ENCODE results near the gene CECR2.

CECR2 gene

DNA sequence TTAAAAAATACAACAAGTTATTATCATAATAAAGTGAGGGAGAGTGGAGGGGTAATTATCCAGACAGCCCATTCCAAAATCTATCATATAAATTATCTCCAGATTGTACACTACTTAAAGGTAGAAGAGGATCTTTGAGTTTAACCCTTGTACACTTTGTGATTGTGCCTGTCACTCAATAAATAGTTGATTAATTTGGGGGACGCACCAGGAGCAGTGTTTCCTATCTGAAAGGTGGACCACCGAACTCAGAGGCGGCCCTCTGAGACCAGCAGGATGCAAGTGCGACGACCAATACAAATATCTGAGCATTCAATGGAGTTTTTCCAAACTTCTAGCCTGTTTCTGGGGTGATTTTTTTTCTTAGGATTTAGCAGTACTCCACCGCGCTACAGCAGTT, 1.1 kb upstream of the CECR2 start:
- no peak for DNase-seq (ENCODE audit: low read depth)

DNA sequence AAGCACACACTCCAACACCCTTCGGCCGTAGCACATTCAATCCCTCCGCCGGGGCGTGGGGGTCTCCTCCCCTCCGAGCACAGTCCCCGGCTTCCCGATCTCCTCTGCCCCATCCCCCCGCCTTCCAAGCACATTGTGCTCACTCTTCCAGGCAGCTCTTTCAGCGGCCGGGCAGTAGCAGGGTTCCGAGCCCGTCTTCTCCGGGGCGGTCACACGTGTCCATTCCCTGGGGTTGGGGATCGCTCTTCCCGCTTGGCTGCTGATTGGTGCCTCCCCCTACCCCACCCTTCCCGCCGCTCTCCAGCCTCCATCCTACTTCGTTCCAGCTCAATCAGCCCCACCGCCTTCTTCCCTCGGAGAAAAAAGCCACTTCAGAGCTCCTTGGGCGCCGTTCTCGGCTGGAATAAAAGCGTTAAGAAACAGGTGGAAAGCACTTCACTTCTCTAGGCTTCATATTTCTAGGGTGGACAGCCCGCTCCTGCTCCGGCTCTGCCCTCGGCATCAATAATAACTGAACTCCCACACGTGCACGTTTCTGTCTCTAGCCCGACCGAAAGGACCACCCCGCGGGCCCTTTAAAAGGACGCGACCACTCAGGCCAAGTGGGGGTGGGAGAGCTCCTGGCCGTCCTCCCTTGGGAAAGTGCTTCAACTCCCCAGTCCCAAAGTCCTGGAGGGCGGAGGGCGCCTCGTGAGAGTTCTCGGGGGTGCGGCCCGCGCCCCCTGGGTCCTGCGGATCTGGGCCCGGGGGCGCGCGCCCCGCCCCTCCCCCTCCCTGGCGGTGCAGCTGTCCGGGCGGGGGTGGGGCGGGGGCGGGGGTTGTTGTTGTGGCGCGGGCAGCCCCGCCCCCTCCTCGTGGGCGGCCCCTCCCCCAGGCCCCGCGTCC, 464 bp upstream of the CECR2 start:
- DNase-seq (ENCODE audit: low read depth), result no peak

- DNase-seq (ENCODE audit: low read depth), result no peak
Measured at GRCh38 chr22:17370026-17370765, 936 bp downstream of the CECR2 start.

GRCh38 chr22:17370766-17371432, 1.6 kb downstream of the CECR2 start:
- no peak for DNase-seq (ENCODE audit: low read depth)

GRCh38 chr22:17371448-17371847, 2.2 kb downstream of the CECR2 start:
- DNase-seq (ENCODE audit: low read depth), result no peak

DNA sequence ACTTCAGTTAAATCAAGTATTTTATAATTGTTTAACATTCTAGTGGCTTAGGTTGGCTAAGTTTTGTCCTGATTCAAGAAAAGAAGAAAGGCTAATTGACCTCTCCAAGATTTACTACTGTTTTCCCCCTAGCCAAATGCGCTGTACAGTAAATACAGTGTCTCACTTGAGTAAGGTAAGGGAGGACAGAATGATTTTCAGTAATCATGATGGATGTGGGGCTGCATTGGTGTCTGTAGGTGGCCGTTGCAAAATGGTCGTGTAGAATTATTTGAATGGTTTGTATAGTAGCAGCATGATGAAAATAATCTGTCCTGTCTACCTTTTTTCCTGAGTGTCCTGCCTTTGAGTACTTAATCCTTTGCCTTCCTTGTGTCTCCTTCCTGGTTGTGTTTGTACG, 4.6 kb downstream of the CECR2 start:
- no peak for DNase-seq (ENCODE audit: low read depth)

GRCh38 chr22:17375914-17376614, 6.8 kb downstream of the CECR2 start:
- no peak for DNase-seq (ENCODE audit: low read depth)

GRCh38 chr22:17376950-17377349, 7.7 kb downstream of the CECR2 start:
- no peak for DNase-seq (ENCODE audit: low read depth)

- no peak for DNase-seq (ENCODE audit: low read depth)
Measured at GRCh38 chr22:17379944-17380343, 10.7 kb downstream of the CECR2 start.

DNA sequence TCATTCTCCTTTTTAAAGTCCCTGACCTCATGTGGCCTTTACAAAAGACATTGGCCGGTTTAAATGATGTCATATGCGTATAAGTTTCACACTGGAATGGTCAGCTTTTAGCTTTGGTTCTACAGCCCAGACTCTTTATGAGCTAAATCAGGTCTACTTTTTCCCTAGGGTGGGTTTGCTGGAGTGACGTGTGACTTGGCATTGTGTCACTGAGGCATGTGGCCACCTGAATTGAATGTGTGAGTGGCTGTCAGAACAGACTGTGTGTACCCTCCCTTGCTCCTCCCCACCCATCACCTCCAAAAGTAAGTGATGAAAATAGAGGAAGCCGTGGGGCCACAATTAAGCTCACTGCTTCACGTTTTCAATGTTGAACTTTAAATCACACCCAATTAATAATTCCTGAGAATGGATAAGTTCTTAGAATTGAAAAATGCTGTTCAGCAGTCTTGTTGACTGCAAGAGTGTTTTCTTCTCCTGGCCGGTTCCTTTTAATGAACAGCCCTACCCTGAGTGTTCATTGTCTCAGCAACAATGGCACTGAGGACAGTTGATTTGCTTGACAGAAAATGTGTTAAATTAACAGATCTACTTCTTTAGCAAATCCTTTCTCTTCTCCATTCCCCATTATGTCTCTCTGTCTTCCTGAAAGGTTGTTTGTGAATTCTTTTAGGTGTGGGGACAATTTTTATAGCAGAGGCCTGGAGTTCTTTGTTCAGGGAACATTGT, 11.3 kb downstream of the CECR2 start:
- no peak for DNase-seq (ENCODE audit: low read depth)

GRCh38 chr22:17381192-17381913, 12.1 kb downstream of the CECR2 start:
- no peak for DNase-seq (ENCODE audit: low read depth)

DNA sequence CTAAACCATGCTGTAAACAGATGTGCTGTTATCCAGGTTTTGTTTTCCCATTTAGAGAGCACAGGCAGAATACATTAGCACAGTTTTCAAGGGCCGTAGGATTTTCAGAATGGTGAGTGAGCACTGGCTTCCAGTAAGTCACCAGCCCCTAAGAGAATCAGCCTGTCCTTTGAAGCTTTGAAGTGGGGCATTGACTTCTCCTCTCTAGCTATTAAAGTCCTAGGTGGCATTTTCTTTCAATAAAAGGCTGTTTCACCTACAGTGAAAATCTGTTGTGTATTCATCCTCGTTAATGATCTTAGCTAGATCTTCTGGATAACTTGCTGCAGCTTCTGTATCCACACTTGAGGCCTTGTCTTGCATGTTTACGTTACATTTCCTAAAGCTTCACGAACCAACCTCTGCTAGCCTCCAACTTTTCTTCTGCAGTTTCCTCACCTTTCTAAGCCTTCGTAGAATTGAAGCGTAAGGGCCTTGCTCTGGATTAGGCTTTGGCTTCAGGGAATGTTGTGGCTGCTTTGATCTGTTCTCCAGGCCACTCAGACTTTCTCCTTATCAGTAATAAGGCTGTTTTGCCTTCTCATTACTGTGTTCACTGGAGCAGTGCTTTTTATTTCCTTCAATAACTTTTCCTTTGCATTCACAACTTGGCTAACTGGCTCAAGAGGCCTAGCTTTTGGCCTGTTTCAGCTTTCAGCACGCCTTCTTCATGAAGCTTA, 15.5 kb downstream of the CECR2 start:
- no peak for DNase-seq (ENCODE audit: low read depth)

DNA sequence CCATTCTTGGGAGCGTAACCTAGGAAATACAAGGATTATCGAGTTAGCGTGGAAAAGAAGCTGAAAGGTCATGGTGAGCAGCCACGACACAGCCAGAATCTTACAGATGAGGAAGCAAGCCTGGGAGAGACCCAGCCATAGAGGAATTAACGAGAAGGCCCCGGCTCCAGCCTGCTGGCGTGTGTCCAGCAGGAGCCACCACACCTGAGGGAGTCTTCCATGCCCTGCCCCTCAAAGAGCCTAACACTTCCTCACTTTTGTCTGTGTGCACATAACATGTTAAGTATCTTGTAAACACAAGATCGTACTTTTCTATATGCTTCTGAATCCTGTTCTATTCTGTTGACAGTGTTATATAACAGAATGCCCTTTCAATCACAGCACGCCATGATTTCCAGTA, 18.1 kb downstream of the CECR2 start:
- no peak for DNase-seq (ENCODE audit: low read depth)

GRCh38 chr22:17388235-17388634, 19.0 kb downstream of the CECR2 start:
- no peak for DNase-seq (ENCODE audit: low read depth)

DNA sequence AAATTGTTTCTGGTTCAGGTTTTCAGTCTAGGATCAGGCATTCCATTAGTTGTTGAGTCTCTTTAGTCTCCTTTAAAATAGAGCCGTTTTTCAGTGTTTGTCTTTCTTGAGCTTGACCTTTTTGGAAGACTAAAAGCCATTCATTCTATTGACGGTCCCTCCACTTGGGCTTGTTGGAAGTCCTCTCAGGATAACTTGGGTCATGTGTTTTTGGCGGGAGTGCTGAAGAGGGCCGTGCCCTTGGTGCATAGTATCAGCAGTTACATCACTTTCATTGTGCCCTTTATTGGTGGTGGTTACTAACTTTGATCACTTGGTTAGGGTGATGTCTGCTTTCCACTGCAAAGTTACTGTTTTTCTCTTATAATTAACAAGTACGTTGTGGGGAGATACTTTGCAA, 20.8 kb downstream of the CECR2 start:
- DNase-seq (ENCODE audit: low read depth), result no peak

DNA sequence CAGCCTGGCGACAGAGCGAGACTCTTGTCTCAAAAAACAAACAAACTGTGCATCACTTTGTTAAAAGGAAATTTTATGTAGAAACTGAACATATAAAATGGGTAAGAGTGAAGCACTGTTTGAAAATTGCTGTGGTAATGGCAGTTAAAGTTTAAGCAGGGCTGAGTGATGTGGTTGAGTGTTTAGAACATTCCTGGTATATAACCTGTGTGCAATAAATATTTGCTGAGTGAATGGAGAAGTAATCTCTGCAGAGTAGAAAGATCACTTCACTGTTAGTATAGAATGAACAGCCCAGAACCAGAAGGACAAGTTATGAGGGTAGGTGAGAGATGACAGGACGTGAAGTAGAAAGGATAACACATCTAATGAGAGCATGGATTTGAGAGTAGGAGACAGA, 27.3 kb downstream of the CECR2 start:
- no peak for DNase-seq (ENCODE audit: low read depth)

GRCh38 chr22:17397756-17398547, 28.7 kb downstream of the CECR2 start:
- no peak for DNase-seq (ENCODE audit: low read depth)

DNA sequence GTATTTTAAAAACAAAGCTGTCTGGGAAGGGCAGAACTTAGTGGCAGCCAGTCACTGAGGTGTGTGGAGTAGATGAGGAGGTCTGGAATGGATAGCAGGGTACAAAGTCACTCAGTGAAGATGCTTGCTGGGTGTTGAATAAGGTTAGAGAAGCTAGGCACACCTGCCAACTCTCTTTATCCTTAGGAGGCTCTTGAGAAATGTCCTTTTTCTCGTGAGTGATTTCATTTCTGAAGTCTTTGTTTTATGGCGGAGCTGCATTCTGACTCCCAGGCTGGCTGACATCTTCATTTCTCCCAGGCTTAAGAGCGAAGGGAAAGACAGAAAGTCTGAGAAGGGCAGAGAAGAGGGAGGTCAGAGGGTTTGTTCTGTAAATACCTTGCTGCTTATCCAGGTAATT, 31.0 kb downstream of the CECR2 start:
- no peak for DNase-seq (ENCODE audit: low read depth)

DNA sequence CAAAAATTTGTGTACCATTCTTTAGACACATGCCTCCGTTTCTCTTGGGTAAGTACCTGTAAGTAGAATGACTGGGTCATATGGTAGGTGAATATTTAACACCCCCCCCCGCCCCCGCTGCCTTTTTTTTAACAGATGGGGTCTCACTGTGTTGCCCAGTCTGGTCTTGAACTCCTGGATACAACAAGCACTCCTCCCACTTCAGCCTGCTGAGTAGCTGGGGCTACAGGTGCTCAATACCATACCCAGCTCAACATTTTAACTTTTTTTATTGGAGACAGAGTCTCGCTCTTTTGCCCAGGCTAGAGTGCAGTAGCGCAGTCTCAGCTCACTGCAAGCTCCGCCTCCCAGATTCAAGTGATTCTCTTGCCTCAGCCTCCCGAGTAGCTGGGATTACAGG, 32.5 kb downstream of the CECR2 start:
- DNase-seq (ENCODE audit: low read depth), result no peak
